ENCODE data around the gene PLCH2. TPM values are rescaled to one million over a fixed set of nuclear protein-coding genes. Genes with fewer than 3 reads are reported as not detected.

PLCH2 gene
- total and polyA plus RNA-seq, 2 donors (not counting 1 experiment from before 2014, with no cell fraction given) = 20.0 to 34.9 TPM

- Histone ChIP-seq H3K27me3 (replicated peaks in 1 of 4; ENCODE audit: control extremely low read depth in 1 of 4, control insufficient read depth in 3 of 4, insufficient read depth in 4 of 4, low read length in 3 of 4) (peaks cover 0 to 14% (median 2%) of the 10 kb centered on the region in 4 experiments), H3K79me2 (ENCODE audit: control insufficient read depth, insufficient read depth, low read length) (no peaks in the 10 kb centered on the region), H3K4me3 (ENCODE audit: control extremely low read depth in 1 of 5, extremely low read depth in 1 of 5, insufficient read depth in 1 of 5, low read depth in 2 of 5, low read length in 4 of 5) (no peak overlapping the region), H3K36me3 (replicated peaks in 1 of 2; ENCODE audit: control extremely low read depth in 1 of 2, control insufficient read depth in 1 of 2, extremely low read depth in 1 of 2, insufficient read depth in 2 of 2, low read length in 1 of 2) (no peaks in the 10 kb centered on the region), H3K27ac (ENCODE audit: low read length in 2 of 2) (no peak overlapping the region), H3K4me1 (ENCODE audit: control insufficient read depth in 2 of 2, insufficient read depth in 2 of 2, low read length in 2 of 2) (peaks cover 12 to 17% of the 10 kb centered on the region in 2 donors), H3K9ac (ENCODE audit: low read length) (no peak overlapping the region), H3K9me3 (ENCODE audit: control extremely low read depth in 1 of 3, control insufficient read depth in 2 of 3, insufficient read depth in 1 of 3, low read length in 2 of 3) (no peaks in the 10 kb centered on the region), H4K20me1 (ENCODE audit: control insufficient read depth, insufficient read depth, low read length, poor library complexity, severe bottlenecking) (no peaks in the 10 kb centered on the region), H2AFZ (ENCODE audit: insufficient read depth, low read depth, low read length, poor library complexity, severe bottlenecking) (no peak overlapping the region), H3K4me2 (replicated peaks; ENCODE audit: low read depth, low read length, poor library complexity, severe bottlenecking) (no peak overlapping the region)
- Mint-ChIP-seq H3K4me3 (no peak overlapping the region), H3K9me3 (ENCODE audit: insufficient read depth) (no peaks in the 10 kb centered on the region), H3K27ac (no peak overlapping the region), H3K27me3 (peaks cover 4% of the 10 kb centered on the region), H3K4me1 (peaks cover 9% of the 10 kb centered on the region)
- ATAC-seq (ENCODE audit: low read depth) = no peak
- TF ChIP-seq, protein P1, sequence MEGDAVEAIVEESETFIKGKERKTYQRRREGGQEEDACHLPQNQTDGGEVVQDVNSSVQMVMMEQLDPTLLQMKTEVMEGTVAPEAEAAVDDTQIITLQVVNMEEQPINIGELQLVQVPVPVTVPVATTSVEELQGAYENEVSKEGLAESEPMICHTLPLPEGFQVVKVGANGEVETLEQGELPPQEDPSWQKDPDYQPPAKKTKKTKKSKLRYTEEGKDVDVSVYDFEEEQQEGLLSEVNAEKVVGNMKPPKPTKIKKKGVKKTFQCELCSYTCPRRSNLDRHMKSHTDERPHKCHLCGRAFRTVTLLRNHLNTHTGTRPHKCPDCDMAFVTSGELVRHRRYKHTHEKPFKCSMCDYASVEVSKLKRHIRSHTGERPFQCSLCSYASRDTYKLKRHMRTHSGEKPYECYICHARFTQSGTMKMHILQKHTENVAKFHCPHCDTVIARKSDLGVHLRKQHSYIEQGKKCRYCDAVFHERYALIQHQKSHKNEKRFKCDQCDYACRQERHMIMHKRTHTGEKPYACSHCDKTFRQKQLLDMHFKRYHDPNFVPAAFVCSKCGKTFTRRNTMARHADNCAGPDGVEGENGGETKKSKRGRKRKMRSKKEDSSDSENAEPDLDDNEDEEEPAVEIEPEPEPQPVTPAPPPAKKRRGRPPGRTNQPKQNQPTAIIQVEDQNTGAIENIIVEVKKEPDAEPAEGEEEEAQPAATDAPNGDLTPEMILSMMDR (IDR thresholded peaks at IDR 0.05) = no peak
- TF ChIP-seq EZH2 (IDR thresholded peaks at IDR 0.05; ENCODE audit: borderline replicate concordance, insufficient read depth, low read depth, low read length, poor library complexity, severe bottlenecking) = no peak
- intact Hi-C loops (cut with micrococcal nuclease) = no loop called here
- CTCF ChIA-PET = no interaction called here
- POLR2A ChIA-PET = no interaction called here
- WGBS (ENCODE audit: insufficient coverage) = 90% methylated on average over 15 of the region's 15 CpGs
- no peak for DNase-seq
Measured at GRCh38 chr1:2471587-2472001, 4.5 kb upstream of the PLCH2 start.

- CTCF ChIA-PET = no interaction called here
- DNase-seq (no peak), ATAC-seq (ENCODE audit: low read depth) (no peak)
- H3K4me2 ChIP-seq (replicated peaks; ENCODE audit: low read depth, low read length, poor library complexity, severe bottlenecking) = no peak overlapping the region
- H2AFZ ChIP-seq (ENCODE audit: insufficient read depth, low read depth, low read length, poor library complexity, severe bottlenecking) = no peak overlapping the region
- H4K20me1 ChIP-seq (ENCODE audit: control insufficient read depth, insufficient read depth, low read length, poor library complexity, severe bottlenecking) = no peaks in the 10 kb centered on the region
- no peak overlapping the region for H3K27ac ChIP-seq (ENCODE audit: low read length in 2 of 2)
- no peak overlapping the region for H3K27ac Mint-ChIP-seq
- H3K9me3 ChIP-seq (ENCODE audit: control extremely low read depth in 1 of 3, control insufficient read depth in 2 of 3, insufficient read depth in 1 of 3, low read length in 2 of 3) = no peaks in the 10 kb centered on the region
- TF ChIP-seq EZH2 (IDR thresholded peaks at IDR 0.05; ENCODE audit: borderline replicate concordance, insufficient read depth, low read depth, low read length, poor library complexity, severe bottlenecking) = no peak
- TF ChIP-seq, protein P1 (IDR thresholded peaks at IDR 0.05) = no peak
- H3K27me3 Mint-ChIP-seq = peaks cover 4% of the 10 kb centered on the region
- H3K36me3 ChIP-seq (replicated peaks in 1 of 2; ENCODE audit: control extremely low read depth in 1 of 2, control insufficient read depth in 1 of 2, extremely low read depth in 1 of 2, insufficient read depth in 2 of 2, low read length in 1 of 2) = no peaks in the 10 kb centered on the region
- H3K4me1 ChIP-seq (ENCODE audit: control insufficient read depth in 2 of 2, insufficient read depth in 2 of 2, low read length in 2 of 2) = peaks cover 12 to 17% of the 10 kb centered on the region in 2 donors
- H3K79me2 ChIP-seq (ENCODE audit: control insufficient read depth, insufficient read depth, low read length) = no peaks in the 10 kb centered on the region
- no peak overlapping the region for H3K4me3 Mint-ChIP-seq
- POLR2A ChIA-PET = no interaction called here
- no peak overlapping the region for H3K4me3 ChIP-seq (ENCODE audit: control extremely low read depth in 1 of 5, extremely low read depth in 1 of 5, insufficient read depth in 1 of 5, low read depth in 2 of 5, low read length in 4 of 5)
- intact Hi-C loops (cut with micrococcal nuclease) = no loop called here
- H3K27me3 ChIP-seq (replicated peaks in 1 of 4; ENCODE audit: control extremely low read depth in 1 of 4, control insufficient read depth in 3 of 4, insufficient read depth in 4 of 4, low read length in 3 of 4) = peaks cover 0 to 10% (median 2%) of the 10 kb centered on the region in 4 experiments
- H3K4me1 Mint-ChIP-seq = peaks cover 9% of the 10 kb centered on the region
- H3K9ac ChIP-seq (ENCODE audit: low read length) = no peak overlapping the region
- no peaks in the 10 kb centered on the region for H3K9me3 Mint-ChIP-seq (ENCODE audit: insufficient read depth)
- WGBS (ENCODE audit: insufficient coverage) = 78% methylated on average over 16 of the region's 17 CpGs
Measured at GRCh38 chr1:2472109-2472508, 4.0 kb upstream of the PLCH2 start.

All from B cell (primary cell).